ENCODE measurements around the gene CLEC7A.

Gene CLEC7A

DNA sequence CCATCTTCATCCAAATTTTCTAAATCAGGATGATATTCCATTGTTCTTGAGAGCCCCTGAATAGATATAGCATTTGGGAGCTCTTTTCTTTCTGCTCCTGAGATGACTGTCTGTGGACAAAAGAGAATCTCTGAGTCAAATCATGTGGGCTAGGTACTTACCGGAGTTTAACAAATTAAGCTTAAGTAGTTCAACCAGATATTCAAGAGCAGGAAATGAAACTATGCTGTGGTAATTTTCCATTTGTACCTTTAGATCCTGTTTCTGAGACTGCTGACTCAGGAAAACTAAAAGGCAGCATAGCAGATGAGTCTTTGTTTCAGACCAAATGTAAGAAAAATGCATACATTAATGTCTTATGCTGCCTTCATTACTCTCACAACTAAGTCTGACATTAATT is at the start of gene CLEC7A:
Gene CLEC7A, minus strand, starts transcription at position 158 of the 400 bp plus-strand sequence. Its CDS starts 117 bp downstream, at position 41.
- DNase-seq (ENCODE audit: low read depth) = no peak

DNA sequence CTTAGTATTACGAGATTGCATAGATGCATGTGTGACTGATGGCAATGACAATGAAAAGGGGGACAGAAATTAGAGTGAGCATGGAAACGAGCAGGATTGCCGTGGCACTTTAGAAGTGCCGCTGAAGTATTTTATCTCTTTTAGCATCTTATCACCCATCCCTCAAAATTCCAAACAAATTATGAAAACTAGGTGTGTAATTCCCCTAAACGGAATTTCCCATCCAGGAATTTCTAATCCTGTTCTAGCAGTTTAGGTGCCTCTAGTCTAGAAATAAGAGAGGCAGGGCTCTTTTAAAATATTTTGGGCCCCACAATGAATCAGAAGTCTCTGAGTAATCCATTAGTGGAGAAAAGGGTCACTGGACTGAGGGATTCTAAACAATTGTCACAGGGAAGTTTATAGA is 49.8 kb upstream of the CLEC7A start:
- no peak for DNase-seq (ENCODE audit: low read depth)

DNA sequence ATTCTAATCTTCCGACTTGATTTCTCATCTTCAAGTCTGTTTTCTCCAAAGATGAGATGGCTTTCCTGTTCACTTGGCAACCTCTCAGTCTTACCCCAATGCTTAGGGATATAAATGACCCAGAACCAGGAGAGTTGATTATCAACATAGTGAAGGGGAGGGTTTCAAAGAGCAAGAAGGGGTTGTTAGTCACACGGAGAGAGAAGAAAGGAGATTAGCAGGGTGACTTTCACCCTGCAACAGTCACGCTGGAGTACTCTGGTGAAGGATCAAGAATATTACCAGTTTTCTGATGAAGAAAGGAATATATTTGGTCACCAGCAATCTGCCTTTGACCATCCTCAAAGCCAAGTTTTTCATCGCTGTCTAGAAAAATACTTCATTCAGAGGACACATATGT is 48.8 kb upstream of the CLEC7A start, which contains the start of gene TMEM52B:
Gene TMEM52B, plus strand, starts transcription at position 212 of the 400 bp plus-strand sequence. CDS start 543 bp downstream, outside the sequence.
- DNase-seq (ENCODE audit: low read depth) = no peak

DNA sequence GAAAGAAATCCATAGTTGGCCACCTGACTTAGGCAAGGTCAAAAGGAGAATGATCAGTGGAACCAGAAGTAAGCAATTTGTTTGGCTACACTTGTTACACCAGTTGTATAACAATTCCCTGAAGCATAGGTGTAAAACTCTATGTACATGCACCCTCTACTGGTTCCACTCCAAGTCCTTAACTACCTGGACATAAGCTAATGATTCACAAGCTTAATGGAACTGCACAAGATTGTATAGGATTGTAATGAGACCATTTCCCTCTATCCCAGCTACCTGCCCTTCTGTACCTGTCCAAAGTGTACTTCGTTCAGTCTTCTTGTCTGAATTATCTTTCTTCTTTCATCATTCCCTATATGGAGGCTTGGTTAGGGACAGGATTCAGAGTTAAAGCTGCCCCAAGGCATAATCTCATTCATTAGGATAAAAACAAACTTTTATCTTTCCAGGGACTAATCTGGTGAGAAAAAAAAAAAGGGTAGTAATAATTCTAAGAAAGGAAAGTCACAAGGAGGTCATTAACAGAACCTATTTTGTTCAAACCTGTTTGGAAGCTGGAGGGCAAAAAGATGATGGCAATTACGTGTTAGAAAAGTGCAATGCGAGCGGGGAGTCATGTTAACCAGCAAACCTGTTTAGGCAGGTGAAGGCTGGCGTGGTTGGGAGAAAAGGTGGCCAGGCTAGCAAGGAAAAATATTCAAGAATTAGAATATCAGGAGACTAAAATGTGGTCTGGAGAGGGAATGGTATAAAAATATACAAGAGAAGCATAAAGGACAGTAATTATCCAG is 46.0 kb upstream of the CLEC7A start:
- no peak for DNase-seq (ENCODE audit: low read depth)

DNA sequence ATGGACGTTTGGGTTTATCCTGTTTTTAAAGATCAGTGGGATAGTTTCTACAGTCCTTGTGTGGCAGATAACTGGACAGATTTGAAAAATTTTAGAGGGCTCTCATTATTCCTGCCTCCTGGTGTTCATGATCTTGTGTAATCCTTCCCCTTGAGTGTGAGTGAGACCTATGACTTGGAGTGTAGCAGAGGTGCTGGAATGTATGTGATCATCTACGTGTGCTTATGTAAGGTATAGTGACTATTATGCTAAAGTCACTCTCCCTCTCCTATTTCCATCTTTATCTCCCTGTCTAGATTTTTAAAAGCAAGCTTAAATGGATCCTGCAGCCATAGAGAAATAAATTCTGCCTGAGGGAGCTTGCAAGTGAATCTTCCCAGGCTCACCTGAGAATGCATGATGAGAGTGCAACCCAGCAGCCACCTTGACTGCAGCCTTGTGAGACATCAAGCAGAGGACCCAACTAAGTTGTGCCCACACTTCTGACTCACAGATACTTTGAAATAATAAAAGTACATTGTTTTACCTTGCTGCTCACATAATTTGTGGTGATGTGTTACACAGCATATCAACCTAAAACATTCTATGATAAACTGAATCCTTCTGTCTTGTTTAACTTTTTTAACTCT is 45.1 kb upstream of the CLEC7A start:
- no peak for DNase-seq (ENCODE audit: low read depth)

DNA sequence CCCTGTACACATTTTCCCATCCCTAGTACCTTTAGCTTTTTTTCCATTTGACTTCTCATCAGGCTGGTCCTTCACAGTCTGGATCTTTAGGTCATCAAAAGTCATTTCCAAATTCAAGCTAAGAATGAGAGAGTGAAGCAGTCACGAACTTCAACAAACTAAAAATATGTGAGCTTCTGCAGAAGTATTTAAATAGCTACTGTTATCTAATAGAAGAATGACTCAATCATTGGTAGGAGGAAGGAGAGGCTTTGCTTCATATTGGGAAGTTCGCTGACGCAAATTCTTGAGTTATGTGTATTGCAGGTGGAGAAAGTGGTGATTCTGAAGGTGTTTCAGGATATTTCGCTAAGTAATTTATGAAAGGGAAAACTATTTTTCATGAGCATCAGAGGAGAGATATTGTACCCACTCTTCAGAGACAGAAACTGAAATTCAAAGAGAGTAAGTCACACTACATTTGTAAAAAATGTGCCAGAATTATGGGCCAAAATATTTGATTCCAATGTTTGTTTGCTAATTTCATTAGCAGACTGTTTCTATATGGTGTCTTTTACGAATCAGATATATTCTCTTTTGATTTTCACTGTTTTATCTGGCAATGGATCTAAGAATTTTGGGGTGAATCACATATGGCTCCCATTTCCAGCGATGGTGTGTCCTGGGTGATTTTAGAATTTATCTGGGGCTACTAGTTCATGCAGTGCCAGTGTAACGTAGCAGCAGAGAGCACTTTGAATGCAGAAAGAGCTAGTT is 42.2 kb upstream of the CLEC7A start, which contains the start of gene OLR1:
Gene OLR1, minus strand, starts transcription at position 160 of the 756 bp plus-strand sequence. Its CDS starts 55 bp downstream, at position 105.
- no peak for DNase-seq (ENCODE audit: low read depth)

DNA sequence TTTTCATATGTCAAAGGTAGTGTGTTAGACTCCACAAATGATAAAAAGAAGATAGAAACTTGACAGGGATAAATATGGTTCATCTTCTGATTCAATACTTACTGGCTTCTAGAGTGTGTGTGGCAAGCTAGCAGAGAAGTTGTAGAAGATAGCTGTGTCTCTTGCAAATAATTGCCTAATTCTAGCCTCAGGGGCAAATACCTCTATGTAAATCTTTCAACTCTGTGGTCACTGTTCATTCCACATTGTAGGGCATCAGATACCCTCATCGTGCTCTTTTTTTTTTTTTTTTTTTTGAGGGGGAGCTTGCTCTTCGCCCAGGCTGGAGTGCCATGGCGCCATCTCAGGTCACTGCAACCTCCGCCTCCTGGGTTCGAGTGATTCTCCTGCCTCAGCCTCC is 40.2 kb upstream of the CLEC7A start:
- no peak for DNase-seq (ENCODE audit: low read depth)

DNA sequence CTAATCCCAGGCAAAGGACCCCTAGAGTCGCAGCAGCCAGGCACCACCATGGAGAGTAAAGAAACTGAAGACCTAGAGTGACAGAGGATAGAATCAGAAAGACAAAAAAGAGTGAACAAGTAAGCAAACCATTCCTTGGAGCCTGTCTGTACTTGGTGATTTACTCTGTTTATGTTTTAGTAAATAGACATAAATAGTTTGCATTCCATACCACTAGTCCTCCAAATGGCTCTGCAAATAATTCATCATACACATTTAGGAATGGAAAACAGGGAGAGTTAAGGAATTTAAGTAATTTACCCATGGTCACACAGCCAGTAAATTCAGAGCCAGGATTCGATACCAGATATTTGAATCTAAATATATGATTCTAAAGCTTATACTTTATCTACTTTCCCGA is 39.1 kb upstream of the CLEC7A start:
- DNase-seq (ENCODE audit: low read depth) = no peak

DNA sequence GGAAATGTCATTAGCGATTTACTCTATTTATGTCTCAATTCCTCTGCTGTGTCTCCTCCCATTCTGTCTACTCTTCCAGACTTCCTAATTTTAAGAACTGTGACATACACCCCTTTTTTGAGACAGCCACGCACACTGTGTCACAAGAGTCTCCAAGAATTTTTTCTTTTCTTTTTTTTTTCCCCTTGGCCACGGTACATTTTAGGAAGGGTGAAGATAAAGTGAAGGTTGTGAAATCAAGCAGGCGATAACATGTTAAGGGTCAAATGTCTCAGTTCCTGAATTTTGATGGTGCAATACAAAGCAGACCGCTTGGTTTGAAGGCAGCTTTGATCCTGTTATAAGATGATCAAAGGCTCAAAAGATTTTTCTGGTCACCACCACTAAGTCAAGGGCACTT is 37.6 kb upstream of the CLEC7A start:
- DNase-seq (ENCODE audit: low read depth) = no peak

DNA sequence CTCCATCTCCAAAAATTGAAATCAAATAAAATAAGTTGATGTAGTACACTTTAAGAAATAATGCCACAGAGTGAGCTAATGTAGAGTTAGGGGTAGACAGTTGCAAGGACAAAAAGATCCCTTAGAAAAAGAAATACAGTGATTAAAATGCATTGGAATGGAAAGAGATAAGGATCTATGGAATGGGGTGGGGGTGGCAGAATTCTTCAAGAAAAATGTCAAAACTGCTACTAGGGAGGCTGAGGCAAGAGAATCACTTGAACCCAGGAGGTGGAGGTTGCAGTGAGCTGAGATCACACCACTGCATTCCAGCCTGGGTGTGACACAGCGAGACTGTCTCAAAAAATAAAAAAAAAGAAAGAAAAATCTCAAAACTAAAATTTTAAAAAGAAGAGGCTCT is 35.4 kb upstream of the CLEC7A start:
- no peak for DNase-seq (ENCODE audit: low read depth)

DNA sequence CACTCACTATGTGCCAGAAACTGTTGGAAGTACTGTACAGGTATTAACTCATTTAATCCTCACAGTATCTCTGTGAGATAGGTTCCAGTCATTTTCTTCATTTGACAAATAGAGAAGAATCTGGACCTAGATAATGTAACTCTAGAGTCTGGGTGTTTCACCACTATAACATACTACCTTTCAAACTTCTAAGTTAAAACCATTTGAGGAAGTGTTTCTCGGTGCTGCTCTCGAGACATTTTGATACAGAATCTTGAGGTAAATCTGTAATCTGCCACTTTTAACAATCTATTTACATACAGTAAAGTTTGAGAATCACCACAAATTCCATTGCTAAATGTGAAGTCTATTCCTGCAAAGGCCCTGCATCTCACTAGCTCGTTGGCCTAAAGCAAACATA is 33.1 kb upstream of the CLEC7A start:
- no peak for DNase-seq (ENCODE audit: low read depth)

DNA sequence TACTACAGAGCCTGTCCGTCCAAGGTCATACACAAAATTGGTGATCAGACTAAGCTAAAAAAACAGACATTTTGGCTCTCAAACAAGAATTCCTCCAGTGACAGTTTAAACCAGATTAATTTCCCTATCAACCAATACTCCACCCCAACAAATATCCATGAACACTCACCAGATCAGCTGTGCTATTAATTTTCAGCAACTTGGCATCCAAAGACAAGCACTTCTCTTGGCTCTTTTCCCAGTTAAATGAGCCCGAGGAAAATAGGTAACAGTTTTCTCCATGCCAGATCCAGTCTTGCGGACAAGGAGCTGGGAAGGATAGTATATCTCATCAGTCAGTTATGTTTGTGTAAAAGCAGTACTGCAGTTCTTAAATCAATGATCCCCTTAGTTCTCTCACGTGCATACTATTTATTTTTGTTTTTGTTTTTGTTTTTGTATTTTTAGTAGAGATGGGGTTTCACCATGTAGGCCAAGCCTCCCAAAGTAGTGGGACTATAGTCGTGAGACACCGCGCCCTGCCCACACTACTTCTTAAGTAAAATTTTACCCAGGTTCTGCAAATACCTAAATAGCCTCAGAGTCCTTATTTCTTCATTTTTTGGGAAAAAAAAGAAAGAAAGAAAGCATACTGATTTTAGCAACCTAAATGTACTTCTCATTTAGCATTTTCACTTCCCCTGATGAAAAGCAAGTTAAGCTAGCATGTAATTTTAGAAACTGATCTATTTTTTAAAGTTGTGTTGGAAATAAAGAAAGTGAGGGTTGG is 30.8 kb upstream of the CLEC7A start:
- no peak for DNase-seq (ENCODE audit: low read depth)

DNA sequence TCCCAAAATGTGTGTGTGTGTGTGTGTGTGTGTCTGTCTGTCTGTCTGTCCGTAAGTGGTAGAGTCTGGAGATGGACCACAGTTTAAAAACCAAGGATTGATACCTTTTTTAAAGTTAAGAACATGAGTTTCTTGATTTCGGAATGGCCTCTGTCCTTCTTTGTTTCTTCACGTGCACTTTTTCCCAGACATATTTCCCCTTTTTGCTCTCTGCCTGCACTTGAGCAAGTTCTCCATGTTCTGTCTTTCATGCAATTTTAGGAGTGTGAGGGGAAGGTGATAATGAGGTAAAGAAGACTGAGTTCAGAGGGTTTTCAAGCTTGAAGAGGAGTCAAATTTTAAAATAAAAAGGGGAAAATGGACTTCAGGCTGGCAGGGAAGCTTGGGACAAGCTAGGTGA is 29.3 kb upstream of the CLEC7A start:
- DNase-seq (ENCODE audit: low read depth) = no peak

DNA sequence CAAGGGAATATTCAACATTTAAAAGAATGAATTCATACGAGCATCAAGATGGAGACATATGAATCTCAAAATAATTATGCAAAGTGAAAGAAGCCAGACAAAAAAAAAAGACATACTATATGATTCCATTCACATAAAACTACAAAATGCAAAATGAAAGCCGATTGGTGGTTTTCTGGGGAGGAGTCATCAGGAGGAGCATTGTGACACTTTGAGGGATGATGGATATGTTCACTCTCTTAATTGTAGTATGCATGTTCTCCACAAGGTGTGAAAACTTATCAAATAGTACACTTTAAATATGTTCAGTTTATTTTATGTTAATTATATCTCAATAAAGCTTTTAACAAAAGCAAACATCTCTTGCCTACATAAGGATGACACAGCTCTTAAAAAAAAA is 28.4 kb upstream of the CLEC7A start:
- no peak for DNase-seq (ENCODE audit: low read depth)

DNA sequence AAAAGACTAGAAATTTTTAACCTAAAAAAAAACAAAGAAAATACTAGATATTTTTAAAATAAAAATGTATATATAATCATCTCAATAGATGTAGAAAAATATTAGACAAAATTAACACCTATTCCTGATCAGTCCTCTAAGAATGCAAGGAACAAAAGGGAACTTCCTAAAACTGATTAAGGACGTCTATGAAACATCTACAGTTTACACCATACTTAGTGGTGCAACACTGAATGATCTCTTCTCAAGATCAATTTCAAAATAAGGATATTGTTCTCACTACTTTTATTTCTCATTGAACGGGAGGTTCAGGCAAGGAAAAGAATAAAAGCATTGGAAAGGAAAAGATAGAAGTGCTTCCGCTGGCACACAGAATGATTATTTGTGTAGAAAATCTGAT is 26.0 kb upstream of the CLEC7A start:
- DNase-seq (ENCODE audit: low read depth) = no peak

DNA sequence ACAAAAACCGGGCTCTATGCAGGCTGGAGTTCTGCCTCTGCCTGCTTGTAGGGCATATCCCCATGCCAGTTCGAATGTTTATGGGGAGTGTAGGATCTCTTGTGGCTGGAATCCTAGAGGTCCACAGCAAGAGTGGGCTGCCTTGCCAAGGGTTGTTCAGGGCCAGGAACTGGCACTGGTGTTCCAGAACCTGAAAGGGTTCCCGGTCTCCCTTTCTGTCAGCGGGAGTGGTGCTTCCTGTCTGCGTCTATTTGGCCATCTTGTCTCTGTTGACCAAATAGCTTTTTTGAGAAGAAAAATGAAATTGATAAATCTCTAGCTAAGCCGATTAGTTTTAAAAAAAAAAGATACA is 24.1 kb upstream of the CLEC7A start:
- no peak for DNase-seq (ENCODE audit: low read depth)

DNA sequence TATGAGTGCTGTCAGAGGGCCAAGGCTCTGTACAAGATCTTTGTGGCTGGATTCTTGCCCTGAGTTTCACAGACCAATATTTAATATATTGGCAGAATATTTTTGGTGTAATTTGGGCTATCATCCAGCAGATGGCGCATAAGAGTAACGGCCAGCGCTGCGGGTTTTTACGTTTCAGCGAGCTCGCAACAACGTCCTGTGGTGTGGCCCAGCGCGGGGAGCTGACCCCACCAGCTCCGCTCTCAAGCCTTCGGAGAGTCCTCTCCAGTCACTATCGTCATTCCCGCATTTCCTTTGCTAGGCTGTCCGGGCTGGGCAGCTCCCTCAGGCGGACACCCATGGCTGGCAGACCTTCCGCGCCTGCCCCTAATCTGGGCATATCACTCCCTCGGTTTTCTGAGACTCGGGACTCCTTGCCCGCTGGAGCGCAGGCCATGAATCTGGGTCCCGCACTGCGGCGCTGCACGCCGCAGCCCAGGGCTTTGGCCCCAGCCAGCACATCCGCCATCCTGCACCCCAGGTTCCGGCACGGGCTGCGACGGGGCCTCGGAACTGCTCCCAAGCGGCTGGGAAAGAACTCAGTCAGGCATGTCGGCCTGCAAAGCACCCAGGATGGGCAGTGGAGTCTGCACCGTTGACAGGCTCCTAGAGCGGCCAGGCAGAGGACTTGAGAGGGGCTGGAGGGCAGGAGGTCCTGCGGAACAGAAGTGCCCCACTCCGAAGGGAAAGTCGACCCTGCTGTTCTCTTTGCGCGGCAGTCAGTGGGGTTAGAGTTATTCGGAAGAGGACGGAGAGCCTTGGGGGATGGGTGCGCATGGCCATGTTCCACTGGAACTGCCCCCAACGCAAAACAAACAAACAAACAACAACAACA is 23.5 kb upstream of the CLEC7A start:
- peak; percentile 18 for DNase-seq (ENCODE audit: low read depth)

DNA sequence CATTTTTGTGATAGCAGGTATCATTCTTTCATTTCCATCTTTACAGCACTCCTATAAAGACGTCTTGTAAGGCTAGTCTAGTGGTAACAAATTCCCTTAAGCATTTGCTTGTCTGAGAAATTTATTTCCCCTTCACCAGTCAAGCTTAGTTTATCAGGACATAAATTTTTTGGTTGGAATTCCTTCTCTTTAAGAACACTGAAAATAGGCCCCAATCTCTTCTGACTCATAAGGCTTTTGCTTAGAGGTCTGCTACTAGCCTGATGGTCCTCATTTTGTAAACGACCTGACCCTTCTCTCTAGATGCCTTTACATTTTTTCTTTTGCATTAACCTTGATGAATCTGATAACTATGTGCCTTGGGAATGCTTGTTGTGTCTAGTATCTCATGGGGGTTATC is 21.6 kb upstream of the CLEC7A start:
- no peak for DNase-seq (ENCODE audit: low read depth)

DNA sequence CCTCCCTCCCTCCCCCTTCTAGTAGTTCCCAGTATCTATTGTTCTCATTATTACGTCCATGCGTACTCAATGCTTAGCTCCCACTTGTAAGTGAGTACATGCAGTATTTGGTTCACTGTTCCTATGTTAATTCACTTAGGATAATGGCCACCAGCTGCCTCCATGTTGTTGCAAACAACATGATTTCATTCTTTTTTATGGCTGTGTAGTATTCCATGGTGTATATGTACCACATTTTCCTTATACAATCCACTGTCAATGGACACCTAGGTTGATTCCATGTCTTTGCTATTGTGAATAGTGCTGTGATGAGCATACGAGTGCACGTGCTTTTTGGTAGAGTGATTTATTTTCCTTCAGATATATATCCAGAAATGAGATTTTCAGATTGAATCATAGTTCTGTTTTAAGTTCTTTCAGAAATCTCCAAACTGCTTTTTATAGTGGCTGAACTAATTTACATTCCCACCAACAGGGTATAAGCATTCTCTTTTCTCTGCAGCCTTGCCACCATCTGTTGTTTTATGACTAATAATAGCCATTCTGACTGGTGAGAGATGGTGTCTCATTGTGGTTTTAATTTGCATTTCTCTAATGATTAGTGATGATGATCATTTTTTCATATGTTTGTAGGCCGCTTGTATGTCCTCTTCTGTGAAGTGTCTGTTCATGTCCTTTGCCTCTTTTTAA is 17.9 kb upstream of the CLEC7A start:
- no peak for DNase-seq (ENCODE audit: low read depth)

DNA sequence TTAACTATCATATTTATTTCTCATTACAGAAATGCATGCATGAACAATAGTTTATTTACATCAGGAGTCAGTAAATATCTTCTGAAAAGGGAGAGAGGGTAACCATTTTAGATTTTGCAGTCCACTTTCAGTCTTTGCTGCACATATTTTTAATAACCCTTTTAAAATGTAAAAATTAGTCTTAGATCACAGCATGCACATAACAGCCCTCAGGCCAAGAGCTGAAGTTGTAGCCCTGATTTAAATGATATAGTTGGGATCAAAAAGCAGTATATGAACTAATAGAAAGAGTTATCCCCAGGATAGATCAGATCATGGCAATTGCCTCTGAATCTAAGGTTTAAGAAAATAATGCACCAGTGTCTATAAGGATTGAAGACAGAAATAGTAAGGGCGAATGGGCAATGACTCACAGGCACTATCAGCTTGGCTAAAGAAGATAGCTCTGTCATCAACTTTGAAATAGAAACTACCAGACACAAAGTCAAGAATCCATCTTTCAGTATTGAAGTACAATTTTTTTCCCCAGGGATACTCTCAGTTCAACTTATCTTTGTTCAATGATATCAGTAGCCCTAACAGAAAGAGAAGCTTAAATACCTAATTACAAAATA is 13.1 kb upstream of the CLEC7A start:
- DNase-seq (ENCODE audit: low read depth) = no peak

All from activated T-helper 1 cell treated with Interleukin-2 at 50 U/mL for 16 hours (primary cell).